Ovary (tissue), 3 donors: ENCODE data around the gene S100A16.
"Not testable (repeated sequence)": the region's sequence is repeated elsewhere in the genome, so short reads cannot be mapped to it uniquely, and the experiment has no call there.

Experiments
- EP300 ChIP-seq: sonication (generic); formaldehyde crosslinking; IDR thresholded peaks from one replicate; pipeline ENCODE4 v1.6.1; 2017; ENCODE audit warnings: antibody characterized with exemption
- POLR2A ChIP-seq: fragments of 450-650 bp; IDR thresholded peaks from one replicate; pipeline ENCODE4 v1.6.1; 2017; ENCODE audit warnings: antibody characterized with exemption, mild to moderate bottlenecking, moderate library complexity
- TF ChIP-seq, protein P1 (sequence below), 3 donors: fragments of 450-650 bp in 2 of 3; fragments of 200-600 bp in 1 of 3; IDR thresholded peaks; one replicate each; pipeline versions ENCODE4 v1.5.1 to v1.8.0; 2016 to 2022; ENCODE audit warnings: antibody characterized with exemption in 3 of 3, mild to moderate bottlenecking in 1 of 3
- donor health status: DM: no; HTN: no; CAD: no.

DNA sequence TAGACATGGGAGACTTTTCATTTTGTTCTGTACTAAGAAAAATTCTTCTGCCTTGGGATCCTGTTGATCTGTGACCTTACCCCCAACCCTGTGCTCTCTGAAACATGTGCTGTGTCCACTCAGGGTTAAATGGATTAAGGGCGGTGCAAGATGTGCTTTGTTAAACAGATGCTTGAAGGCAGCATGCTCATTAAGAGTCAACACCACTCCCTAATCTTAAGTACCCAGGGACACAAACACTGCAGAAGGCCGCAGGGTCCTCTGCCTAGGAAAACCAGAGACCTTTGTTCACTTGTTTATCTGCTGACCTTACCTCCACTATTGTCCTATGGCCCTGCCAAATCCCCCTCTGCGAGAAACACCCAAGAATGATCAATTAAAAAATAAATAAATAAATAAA, 29.4 kb downstream of the S100A16 start:
- TF ChIP-seq POLR2A, EP300: not testable (repeated sequence)
- TF ChIP-seq, protein P1, sequence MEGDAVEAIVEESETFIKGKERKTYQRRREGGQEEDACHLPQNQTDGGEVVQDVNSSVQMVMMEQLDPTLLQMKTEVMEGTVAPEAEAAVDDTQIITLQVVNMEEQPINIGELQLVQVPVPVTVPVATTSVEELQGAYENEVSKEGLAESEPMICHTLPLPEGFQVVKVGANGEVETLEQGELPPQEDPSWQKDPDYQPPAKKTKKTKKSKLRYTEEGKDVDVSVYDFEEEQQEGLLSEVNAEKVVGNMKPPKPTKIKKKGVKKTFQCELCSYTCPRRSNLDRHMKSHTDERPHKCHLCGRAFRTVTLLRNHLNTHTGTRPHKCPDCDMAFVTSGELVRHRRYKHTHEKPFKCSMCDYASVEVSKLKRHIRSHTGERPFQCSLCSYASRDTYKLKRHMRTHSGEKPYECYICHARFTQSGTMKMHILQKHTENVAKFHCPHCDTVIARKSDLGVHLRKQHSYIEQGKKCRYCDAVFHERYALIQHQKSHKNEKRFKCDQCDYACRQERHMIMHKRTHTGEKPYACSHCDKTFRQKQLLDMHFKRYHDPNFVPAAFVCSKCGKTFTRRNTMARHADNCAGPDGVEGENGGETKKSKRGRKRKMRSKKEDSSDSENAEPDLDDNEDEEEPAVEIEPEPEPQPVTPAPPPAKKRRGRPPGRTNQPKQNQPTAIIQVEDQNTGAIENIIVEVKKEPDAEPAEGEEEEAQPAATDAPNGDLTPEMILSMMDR (IDR thresholded peaks at IDR 0.05) = not testable (repeated sequence)
